ENCODE measurements around the gene PDZK1IP1.
"Not testable (repeated sequence)": the region's sequence is repeated elsewhere in the genome, so short reads cannot be mapped to it uniquely, and the experiment has no call there.

DNA sequence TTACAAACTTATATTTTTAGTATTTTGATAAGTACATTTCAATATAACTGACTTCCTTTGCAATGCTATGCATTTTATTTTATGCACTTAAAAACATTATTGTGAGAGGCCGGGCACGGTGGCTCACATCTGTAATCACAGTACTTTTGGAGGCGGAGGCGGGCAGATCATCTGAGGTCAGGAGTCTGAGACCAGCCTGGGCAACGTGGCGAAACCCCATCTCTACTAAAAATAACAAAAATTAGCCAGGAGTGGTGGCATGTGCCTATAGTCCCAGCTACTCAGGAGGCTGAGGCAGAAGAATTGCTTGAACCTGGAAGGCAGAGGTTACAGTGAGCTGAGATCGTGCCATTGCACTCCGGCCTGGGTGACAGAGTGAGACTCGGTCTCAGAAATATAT, 6.1 kb upstream of the PDZK1IP1 start:
- TF ChIP-seq, protein P1, sequence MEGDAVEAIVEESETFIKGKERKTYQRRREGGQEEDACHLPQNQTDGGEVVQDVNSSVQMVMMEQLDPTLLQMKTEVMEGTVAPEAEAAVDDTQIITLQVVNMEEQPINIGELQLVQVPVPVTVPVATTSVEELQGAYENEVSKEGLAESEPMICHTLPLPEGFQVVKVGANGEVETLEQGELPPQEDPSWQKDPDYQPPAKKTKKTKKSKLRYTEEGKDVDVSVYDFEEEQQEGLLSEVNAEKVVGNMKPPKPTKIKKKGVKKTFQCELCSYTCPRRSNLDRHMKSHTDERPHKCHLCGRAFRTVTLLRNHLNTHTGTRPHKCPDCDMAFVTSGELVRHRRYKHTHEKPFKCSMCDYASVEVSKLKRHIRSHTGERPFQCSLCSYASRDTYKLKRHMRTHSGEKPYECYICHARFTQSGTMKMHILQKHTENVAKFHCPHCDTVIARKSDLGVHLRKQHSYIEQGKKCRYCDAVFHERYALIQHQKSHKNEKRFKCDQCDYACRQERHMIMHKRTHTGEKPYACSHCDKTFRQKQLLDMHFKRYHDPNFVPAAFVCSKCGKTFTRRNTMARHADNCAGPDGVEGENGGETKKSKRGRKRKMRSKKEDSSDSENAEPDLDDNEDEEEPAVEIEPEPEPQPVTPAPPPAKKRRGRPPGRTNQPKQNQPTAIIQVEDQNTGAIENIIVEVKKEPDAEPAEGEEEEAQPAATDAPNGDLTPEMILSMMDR (IDR thresholded peaks at IDR 0.05): not testable (repeated sequence)
- not testable (repeated sequence) for TF ChIP-seq POLR2A (IDR thresholded peaks at IDR 0.05)

Measured in lower leg skin (tissue), 3 donors.